Loucy (cell line): ENCODE measurements around the gene EIF3K.

Source experiments
- CTCF ChIP-seq: fragments of 200-600 bp; sonication (generic); conservative IDR thresholded peaks from 2 replicates; pipeline ENCODE4 v1.5.1; 2014; ENCODE audit warnings: mild to moderate bottlenecking, antibody characterized with exemption, low read length
- EZH2phosphoT487 ChIP-seq: fragments of 200-600 bp; IDR thresholded peaks from 2 replicates; pipeline ENCODE4 v1.6.1; 2018; ENCODE audit warnings: antibody characterized with exemption, mild to moderate bottlenecking, moderate library complexity, borderline replicate concordance

GRCh38 chr19:38667661-38668171, 48.7 kb downstream of the EIF3K start:
- TF ChIP-seq CTCF (no peak), EZH2phosphoT487 (no peak)
